ENCODE data around the gene TMEM179.
"Not testable (repeated sequence)": the region's sequence is repeated elsewhere in the genome, so short reads cannot be mapped to it uniquely, and the experiment has no call there.

- TF ChIP-seq, protein P1, sequence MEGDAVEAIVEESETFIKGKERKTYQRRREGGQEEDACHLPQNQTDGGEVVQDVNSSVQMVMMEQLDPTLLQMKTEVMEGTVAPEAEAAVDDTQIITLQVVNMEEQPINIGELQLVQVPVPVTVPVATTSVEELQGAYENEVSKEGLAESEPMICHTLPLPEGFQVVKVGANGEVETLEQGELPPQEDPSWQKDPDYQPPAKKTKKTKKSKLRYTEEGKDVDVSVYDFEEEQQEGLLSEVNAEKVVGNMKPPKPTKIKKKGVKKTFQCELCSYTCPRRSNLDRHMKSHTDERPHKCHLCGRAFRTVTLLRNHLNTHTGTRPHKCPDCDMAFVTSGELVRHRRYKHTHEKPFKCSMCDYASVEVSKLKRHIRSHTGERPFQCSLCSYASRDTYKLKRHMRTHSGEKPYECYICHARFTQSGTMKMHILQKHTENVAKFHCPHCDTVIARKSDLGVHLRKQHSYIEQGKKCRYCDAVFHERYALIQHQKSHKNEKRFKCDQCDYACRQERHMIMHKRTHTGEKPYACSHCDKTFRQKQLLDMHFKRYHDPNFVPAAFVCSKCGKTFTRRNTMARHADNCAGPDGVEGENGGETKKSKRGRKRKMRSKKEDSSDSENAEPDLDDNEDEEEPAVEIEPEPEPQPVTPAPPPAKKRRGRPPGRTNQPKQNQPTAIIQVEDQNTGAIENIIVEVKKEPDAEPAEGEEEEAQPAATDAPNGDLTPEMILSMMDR (IDR thresholded peaks at IDR 0.05; ENCODE audit: extremely low read depth in 1 of 2, insufficient read depth in 1 of 2, low read depth in 1 of 2, low read length in 2 of 2) = not testable (repeated sequence)
- TF ChIP-seq POLR2A (IDR thresholded peaks at IDR 0.05; ENCODE audit: low read depth, low read length); POLR2AphosphoS5 (IDR thresholded peaks at IDR 0.05; ENCODE audit: insufficient read depth, low read depth, low read length); EZH2 (IDR thresholded peaks at IDR 0.05; ENCODE audit: borderline replicate concordance, low read depth, low read length, severe bottlenecking): not testable (repeated sequence)
These were observed 24.6 kb downstream of the TMEM179 start for GRCh38 chr14:104579939-104580338.

Measured in endothelial cell of umbilical vein (primary cell).